BJ (cell line): ENCODE measurements around the gene BARHL1. TPM values are rescaled to one million over a fixed set of nuclear protein-coding genes. Genes with fewer than 3 reads are reported as not detected.

Source experiments
- CTCF ChIA-PET: fragments of 350-600 bp; formaldehyde crosslinking; extraction: SDS; loops from one replicate; lab custom pipeline; 2021; ENCODE audit warnings: antibody characterized with exemption, inconsistent platforms; lab: Yijun Ruan, JAX
- POLR2A ChIA-PET: fragments of 300-600 bp; sonication (Branson Sonifier 250); formaldehyde crosslinking; extraction: SDS; loops from one replicate; lab custom pipeline; 2021; ENCODE audit warnings: antibody characterized with exemption; lab: Charles Lee
- DNase-seq: peaks from one replicate; pipeline ENCODE4 v3.0.0-alpha.2; 2011; ENCODE audit warnings: low read depth
- H3K27me3 ChIP-seq: 2 replicates; pipeline ENCODE4 v1.6.0; 2011; ENCODE audit warnings: low read length; ENCODE audit not compliant: control insufficient read depth, insufficient read depth
- H3K36me3 ChIP-seq: 2 replicates; pipeline ENCODE4 v1.5.1; 2011; ENCODE audit warnings: low read length; ENCODE audit not compliant: control insufficient read depth, insufficient read depth
- H3K4me3 ChIP-seq: 2 replicates; pipeline ENCODE4 v1.5.1; 2011; ENCODE audit warnings: low read depth, mild to moderate bottlenecking, control low read depth, low read length
- polyA plus RNA-seq: library from polyadenylated mRNA; depleted of rRNA; stranded (reverse); fragments of >200 nt; gene quantifications from 2 replicates; pipeline ENCODE4 v1.2.3, GENCODE V29; 2011
- TF ChIP-seq, protein P1 (sequence below): IDR thresholded peaks from 2 replicates; pipeline ENCODE4 v1.5.1; 2011; ENCODE audit warnings: low read depth, mild to moderate bottlenecking, control low read depth, inconsistent platforms, low read length, moderate library complexity; ENCODE audit not compliant: insufficient read depth

The BARHL1 gene
- polyA plus RNA-seq, 1 experiment, result not detected

- DNase-seq, result no peak
- Histone ChIP-seq H3K4me3 (no peak overlapping the region), H3K27me3 (no peaks in the 10 kb centered on the region), H3K36me3 (peaks cover 5% of the 10 kb centered on the region; the same call in 1 of the 2 replicates)
- POLR2A ChIA-PET, result no interaction called here
- TF ChIP-seq, protein P1, sequence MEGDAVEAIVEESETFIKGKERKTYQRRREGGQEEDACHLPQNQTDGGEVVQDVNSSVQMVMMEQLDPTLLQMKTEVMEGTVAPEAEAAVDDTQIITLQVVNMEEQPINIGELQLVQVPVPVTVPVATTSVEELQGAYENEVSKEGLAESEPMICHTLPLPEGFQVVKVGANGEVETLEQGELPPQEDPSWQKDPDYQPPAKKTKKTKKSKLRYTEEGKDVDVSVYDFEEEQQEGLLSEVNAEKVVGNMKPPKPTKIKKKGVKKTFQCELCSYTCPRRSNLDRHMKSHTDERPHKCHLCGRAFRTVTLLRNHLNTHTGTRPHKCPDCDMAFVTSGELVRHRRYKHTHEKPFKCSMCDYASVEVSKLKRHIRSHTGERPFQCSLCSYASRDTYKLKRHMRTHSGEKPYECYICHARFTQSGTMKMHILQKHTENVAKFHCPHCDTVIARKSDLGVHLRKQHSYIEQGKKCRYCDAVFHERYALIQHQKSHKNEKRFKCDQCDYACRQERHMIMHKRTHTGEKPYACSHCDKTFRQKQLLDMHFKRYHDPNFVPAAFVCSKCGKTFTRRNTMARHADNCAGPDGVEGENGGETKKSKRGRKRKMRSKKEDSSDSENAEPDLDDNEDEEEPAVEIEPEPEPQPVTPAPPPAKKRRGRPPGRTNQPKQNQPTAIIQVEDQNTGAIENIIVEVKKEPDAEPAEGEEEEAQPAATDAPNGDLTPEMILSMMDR, result no peak
- CTCF ChIA-PET, result interaction anchor here (0.6 kb wide), 1 partner anchor 35 kb away, joined by 4 read pairs; no protein-coding TSS in a partner anchor
These were observed 39.8 kb downstream of the BARHL1 start for GRCh38 chr9:132622159-132622558.

DNA sequence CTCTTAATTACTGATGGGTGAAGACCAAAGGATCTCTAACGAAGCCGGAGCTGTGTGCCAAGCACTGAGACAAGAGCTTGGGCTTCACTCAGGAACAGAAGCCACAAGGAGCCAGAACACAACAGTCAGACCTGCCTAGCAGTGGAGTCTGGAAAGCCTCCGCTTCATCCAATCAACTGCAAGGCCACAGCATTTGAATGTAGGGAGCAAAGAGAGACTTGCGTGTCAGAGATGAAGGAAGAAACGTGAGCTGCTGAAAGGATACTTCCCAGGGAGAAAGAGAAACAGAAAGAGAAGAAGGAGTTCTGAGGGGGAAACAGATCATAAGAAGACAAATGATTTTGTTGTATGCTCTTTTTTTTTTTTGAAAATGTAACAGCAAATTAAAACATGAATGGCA is 43.9 kb downstream of the BARHL1 start:
- no peak overlapping the region for H3K4me3 ChIP-seq
- CTCF ChIA-PET, result no interaction called here
- DNase-seq, result no peak
- H3K27me3 ChIP-seq, result no peaks in the 10 kb centered on the region
- POLR2A ChIA-PET, result no interaction called here
- H3K36me3 ChIP-seq, result peaks cover 6% of the 10 kb centered on the region
- TF ChIP-seq, protein P1, result no peak

DNA sequence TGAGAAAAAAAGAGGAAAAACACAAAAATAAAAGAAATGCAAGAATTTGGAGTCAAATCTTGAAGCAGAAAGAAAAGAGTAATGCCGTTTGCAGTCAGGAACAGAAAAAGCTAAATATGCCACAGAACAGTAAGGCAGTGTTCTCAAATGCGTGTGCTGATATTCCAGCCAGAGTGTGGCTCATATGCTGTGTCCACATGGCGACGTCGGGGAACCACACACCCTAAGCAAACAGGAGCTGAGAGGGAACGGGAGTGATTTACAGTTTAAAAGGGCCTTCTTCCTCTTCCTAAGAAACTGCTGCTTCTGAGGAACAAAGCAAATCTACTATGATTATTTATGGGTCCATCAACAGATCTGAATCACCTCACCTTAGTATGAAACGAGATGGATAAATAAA is 44.7 kb downstream of the BARHL1 start:
- ChIA-PET POLR2A (no interaction called here), CTCF (no interaction called here)
- TF ChIP-seq, protein P1, result no peak
- peaks cover 6% of the 10 kb centered on the region for H3K36me3 ChIP-seq
- no peaks in the 10 kb centered on the region for H3K27me3 ChIP-seq
- H3K4me3 ChIP-seq, result no peak overlapping the region
- no peak for DNase-seq

DNA sequence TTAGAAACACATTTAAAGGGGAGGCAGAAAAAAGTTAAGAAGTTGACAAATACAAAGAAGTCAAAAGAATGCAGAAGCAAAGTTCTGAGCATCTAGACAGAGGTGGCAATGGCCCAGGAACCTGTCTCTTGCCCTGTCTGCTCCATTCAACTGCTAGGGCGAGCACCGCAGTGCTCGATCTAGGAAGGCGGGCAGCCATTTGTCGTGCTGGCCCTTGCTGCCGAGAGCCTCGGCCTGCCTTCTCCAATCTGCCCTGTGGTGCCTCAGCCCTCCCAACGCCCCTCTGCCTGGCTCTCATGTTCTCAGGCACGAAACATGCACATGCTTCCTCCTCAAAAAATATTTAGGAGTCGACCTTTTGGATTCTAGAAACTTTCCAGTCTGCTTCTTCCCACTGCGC is 45.2 kb downstream of the BARHL1 start:
- Histone ChIP-seq H3K36me3 (peaks cover 6% of the 10 kb centered on the region), H3K4me3 (no peak overlapping the region), H3K27me3 (no peaks in the 10 kb centered on the region)
- TF ChIP-seq, protein P1, result no peak
- CTCF ChIA-PET, result no interaction called here
- no peak for DNase-seq
- POLR2A ChIA-PET, result no interaction called here

DNA sequence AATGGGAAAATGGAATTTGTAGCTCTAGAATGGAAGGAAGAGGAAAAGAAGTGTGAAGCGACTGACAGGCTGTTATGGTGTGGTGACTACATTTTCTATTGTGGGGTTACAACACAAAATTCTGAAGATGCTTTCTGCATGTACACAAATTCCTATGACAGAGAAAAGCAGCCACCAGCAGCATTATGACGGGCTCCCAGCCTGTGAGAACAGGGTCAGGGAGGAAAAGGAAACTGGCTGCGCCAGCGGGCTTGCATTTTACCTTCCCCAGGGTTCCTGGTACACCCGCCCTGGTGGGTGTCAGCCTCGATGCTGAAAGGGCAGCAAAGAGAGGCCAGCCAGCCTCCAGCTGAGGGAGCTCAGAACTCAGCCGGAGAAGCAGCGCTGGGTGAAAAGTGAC is 46.3 kb downstream of the BARHL1 start:
- Histone ChIP-seq H3K4me3 (no peak overlapping the region), H3K27me3 (no peaks in the 10 kb centered on the region), H3K36me3 (peaks cover 6% of the 10 kb centered on the region)
- POLR2A ChIA-PET, result no interaction called here
- no peak for DNase-seq
- TF ChIP-seq, protein P1, result no peak
- CTCF ChIA-PET, result no interaction called here
